Activated T-helper 1 cell treated with anti-CD3 and anti-CD28 coated beads, Interleukin-12 subunit alpha, Interleukin-12 subunit beta, Interleukin-2, Interleukin-4 antibody, amounts not matched to agents 30 ng/mL and 10 ng/mL and 1 ng/mL, durations not matched to agents 14 hours and 24 hours and 36 hours (primary cell): Measurements from ENCODE around the gene BTBD9. TPM values are rescaled to one million over a fixed set of nuclear protein-coding genes. Genes with fewer than 3 reads are reported as not detected.
"Not testable (repeated sequence)": the region's sequence is repeated elsewhere in the genome, so short reads cannot be mapped to it uniquely, and the experiment has no call there.

Experiments
- DNase-seq: peaks from one replicate; pipeline ENCODE4 v3.0.0; 2021; ENCODE audit warnings: low spot score
- H3K27ac Mint-ChIP-seq: one replicate; pipeline ENCODE4 v1.8.0; 2021; ENCODE audit warnings: mild to moderate bottlenecking, mixed read lengths
- H3K27me3 Mint-ChIP-seq: one replicate; pipeline ENCODE4 v1.8.0; 2022; ENCODE audit warnings: mild to moderate bottlenecking, moderate library complexity, mixed read lengths; ENCODE audit not compliant: insufficient read depth
- H3K36me3 Mint-ChIP-seq: one replicate; pipeline ENCODE4 v1.8.0; 2021; ENCODE audit warnings: low read depth, mixed read lengths
- H3K4me1 Mint-ChIP-seq: one replicate; pipeline ENCODE4 v1.8.0; 2021; ENCODE audit warnings: low read depth, mixed read lengths
- H3K4me3 Mint-ChIP-seq: one replicate; pipeline ENCODE4 v1.8.0; 2021; ENCODE audit warnings: mild to moderate bottlenecking, moderate library complexity, mixed read lengths
- H3K9me3 Mint-ChIP-seq: one replicate; pipeline ENCODE4 v1.8.0; 2021; ENCODE audit warnings: mixed read lengths
- intact Hi-C: fragments of 100-400 bp; cut with micrococcal nuclease; formaldehyde crosslinking; loops from one replicate; pipeline ENCODE4 v1.15.1; 2024
- total RNA-seq: library from RNA; stranded (reverse); gene quantifications from 2 replicates; pipeline ENCODE4 v1.2.3, GENCODE V29; 2022

BTBD9 gene
- total RNA-seq, 1 donor from 2014 or later, result 14.5 TPM

DNA sequence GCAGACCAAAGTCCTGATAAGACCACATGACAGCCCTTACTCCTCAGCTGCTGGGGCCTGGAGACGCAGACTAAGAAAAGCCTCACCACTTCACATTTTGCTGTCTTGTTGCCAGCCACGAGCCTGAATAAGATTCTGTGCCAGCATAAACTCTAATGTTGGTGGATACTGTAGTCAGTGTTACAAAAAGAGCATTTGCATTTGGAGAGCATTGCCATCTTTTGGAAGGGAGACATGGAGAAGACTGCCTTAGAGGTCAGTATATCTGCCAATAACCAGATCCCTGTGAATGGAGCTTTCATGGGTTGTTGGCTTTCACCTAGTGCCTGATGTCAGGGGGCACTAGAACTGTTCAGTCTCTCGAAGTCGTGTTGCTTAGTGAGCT lies 505.0 kb downstream of the BTBD9 start:
- DNase-seq, result no peak
- H3K4me1 Mint-ChIP-seq, result peaks cover 15% of the 10 kb centered on the region
- H3K27me3 Mint-ChIP-seq, result no peaks in the 10 kb centered on the region
- H3K4me3 Mint-ChIP-seq, result no peak overlapping the region
- intact Hi-C loops, result loop anchor here (5.0 to 10.0 kb wide), 2 partner anchors 277 to 340 kb away; no protein-coding TSS in a partner anchor
- peaks cover 18% of the 10 kb centered on the region for H3K36me3 Mint-ChIP-seq
- H3K9me3 Mint-ChIP-seq, result no peaks in the 10 kb centered on the region
- no peak overlapping the region for H3K27ac Mint-ChIP-seq

GRCh38 chr6:38133932-38134703 lies 505.6 kb downstream of the BTBD9 start:
- no peaks in the 10 kb centered on the region for H3K9me3 Mint-ChIP-seq
- no peak overlapping the region for H3K27ac Mint-ChIP-seq

DNA sequence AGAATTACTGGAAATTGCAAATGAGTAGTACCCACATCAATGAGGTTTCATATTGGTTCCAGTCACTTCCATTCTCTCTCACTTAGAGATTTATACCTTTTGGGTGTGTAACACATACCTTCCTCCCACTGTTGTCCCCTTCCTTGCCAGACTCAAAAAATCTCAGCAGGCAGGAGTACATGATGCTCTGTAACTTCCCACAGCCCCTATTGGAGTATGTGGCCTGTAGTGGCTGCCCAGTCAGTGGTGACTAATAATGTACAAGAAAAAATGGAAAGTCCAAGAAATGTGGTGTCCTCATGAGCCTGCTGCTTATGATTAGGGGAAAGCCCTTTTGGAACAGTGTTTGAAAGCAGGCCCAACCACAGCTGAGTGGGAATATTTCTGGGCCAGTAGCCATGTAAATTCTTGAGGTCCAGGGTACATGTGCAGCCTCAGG lies 508.2 kb downstream of the BTBD9 start:
- intact Hi-C loops, result loop anchor here (1.0 to 10.0 kb wide), 3 partner anchors 73 to 337 kb away; no protein-coding TSS in a partner anchor
- H3K9me3 Mint-ChIP-seq, result no peaks in the 10 kb centered on the region
- peak overlapping the region; percentile 73 for H3K27ac Mint-ChIP-seq
- no peak for DNase-seq
- H3K27me3 Mint-ChIP-seq, result no peaks in the 10 kb centered on the region
- H3K4me3 Mint-ChIP-seq, result peak overlapping the region; percentile 61
- peaks cover 27% of the 10 kb centered on the region for H3K36me3 Mint-ChIP-seq
- H3K4me1 Mint-ChIP-seq, result peaks cover 15% of the 10 kb centered on the region

More at GRCh38 chr6:38133932-38134703, 505.6 kb downstream of the BTBD9 start:
- DNase-seq, result no peak
- H3K27me3 Mint-ChIP-seq, result no peaks in the 10 kb centered on the region
- H3K4me3 Mint-ChIP-seq, result no peak overlapping the region
- intact Hi-C loops, result loop anchor here (5.0 to 10.0 kb wide), 2 partner anchors 277 to 339 kb away; no protein-coding TSS in a partner anchor
- H3K4me1 Mint-ChIP-seq, result peaks cover 15% of the 10 kb centered on the region
- H3K36me3 Mint-ChIP-seq, result peaks cover 20% of the 10 kb centered on the region

- H3K4me3 Mint-ChIP-seq, result no peak overlapping the region
- DNase-seq, result no peak
- no peaks in the 10 kb centered on the region for H3K27me3 Mint-ChIP-seq
- H3K4me1 Mint-ChIP-seq, result peaks cover 15% of the 10 kb centered on the region
- H3K36me3 Mint-ChIP-seq, result peaks cover 23% of the 10 kb centered on the region
- intact Hi-C loops, result no loop called here
- H3K27ac Mint-ChIP-seq, result no peak overlapping the region
- H3K9me3 Mint-ChIP-seq, result no peaks in the 10 kb centered on the region
Measured at GRCh38 chr6:38127284-38127683, 512.4 kb downstream of the BTBD9 start.

- H3K27ac Mint-ChIP-seq, H3K4me1 Mint-ChIP-seq, DNase-seq, intact Hi-C loops, H3K9me3 Mint-ChIP-seq, H3K4me3 Mint-ChIP-seq, H3K27me3 Mint-ChIP-seq: not testable (repeated sequence)
- peaks cover 17% of the 10 kb centered on the region for H3K36me3 Mint-ChIP-seq
Measured at GRCh38 chr6:38124224-38124926, 515.4 kb downstream of the BTBD9 start.

- Mint-ChIP-seq H3K9me3 (no peaks in the 10 kb centered on the region), H3K4me3 (no peak overlapping the region), H3K36me3 (peaks cover 13% of the 10 kb centered on the region), H3K27ac (no peak overlapping the region), H3K4me1 (no peaks in the 10 kb centered on the region), H3K27me3 (no peaks in the 10 kb centered on the region)
- no peak for DNase-seq
- intact Hi-C loops, result no loop called here
Measured at GRCh38 chr6:38119516-38119915, 520.2 kb downstream of the BTBD9 start.

- no peaks in the 10 kb centered on the region for H3K27me3 Mint-ChIP-seq
- no peak overlapping the region for H3K4me3 Mint-ChIP-seq
- no peak for DNase-seq
- no peak overlapping the region for H3K27ac Mint-ChIP-seq
- intact Hi-C loops, result no loop called here
- H3K9me3 Mint-ChIP-seq, result no peaks in the 10 kb centered on the region
- H3K4me1 Mint-ChIP-seq, result no peaks in the 10 kb centered on the region
- peaks cover 13% of the 10 kb centered on the region for H3K36me3 Mint-ChIP-seq
Measured at GRCh38 chr6:38118791-38119365, 520.9 kb downstream of the BTBD9 start.

Other genes starting within 250 kb of the BTBD9 start
- 109 and 110 TPM in 2 replicates for gene GLO1, start 63.2 kb upstream of the BTBD9 start, total RNA-seq
- gene DNAH8, start 75.4 kb upstream of the BTBD9 start, total RNA-seq, result 0.03 and 0.05 TPM in 2 replicates